Measurements from ENCODE around the gene EPB41L1.
A peak's percentile ranks its signal among the peaks of the same experiment; 100 is the strongest.

EPB41L1 gene

GRCh38 chr20:36259177-36260061 is 104.9 kb downstream of the EPB41L1 start:
- H2AK5ac ChIP-seq (ENCODE audit: low read length), result no peak overlapping the region
- WGBS (ENCODE audit: extremely low coverage, insufficient coverage, low lambda C conversion rate), result no CpG with 5 or more reads among the region's 16 CpGs
- DNase-seq, result peak; percentile 93

GRCh38 chr20:36260316-36260715 is 105.8 kb downstream of the EPB41L1 start:
- H2BK120ac ChIP-seq (ENCODE audit: low read depth, low read length), result no peak overlapping the region
- no peak overlapping the region for H3K9ac ChIP-seq (ENCODE audit: low read length)
- no peak overlapping the region for H4K8ac ChIP-seq (ENCODE audit: low read depth, low read length)
- no peak overlapping the region for H3K56ac ChIP-seq (ENCODE audit: low read length)
- H3K4me1 ChIP-seq (ENCODE audit: control insufficient read depth, low read depth, low read length), result peaks cover 3% of the 10 kb centered on the region
- no peak overlapping the region for H3K4me2 ChIP-seq (ENCODE audit: low read length)
- peaks cover 5% of the 10 kb centered on the region for H3K36me3 ChIP-seq (ENCODE audit: control insufficient read depth, insufficient read depth, low read length)
- no peak overlapping the region for H3K4ac ChIP-seq (ENCODE audit: low read depth, low read length)
- H4K5ac ChIP-seq (ENCODE audit: low read length), result no peak overlapping the region
- H2BK15ac ChIP-seq (replicated peaks; ENCODE audit: low read depth), result no peak overlapping the region
- no peak for DNase-seq
- no peak overlapping the region for H3K18ac ChIP-seq (ENCODE audit: low read length)
- H3K27me3 ChIP-seq (ENCODE audit: insufficient read depth, low read length, poor library complexity), result no peaks in the 10 kb centered on the region
- H2BK5ac ChIP-seq (ENCODE audit: low read length), result no peak overlapping the region
- H3K79me1 ChIP-seq (ENCODE audit: low read length), result no peaks in the 10 kb centered on the region
- H2AK5ac ChIP-seq (ENCODE audit: low read length), result no peak overlapping the region
- no CpG with 5 or more reads among the region's 7 CpGs for WGBS (ENCODE audit: extremely low coverage, insufficient coverage, low lambda C conversion rate)
- H3K27ac ChIP-seq (ENCODE audit: low read depth, low read length), result no peak overlapping the region
- no peak overlapping the region for H3K4me3 ChIP-seq (ENCODE audit: low read length)
- no peaks in the 10 kb centered on the region for H3K79me2 ChIP-seq (ENCODE audit: control insufficient read depth, insufficient read depth, low read length)
- H3K23ac ChIP-seq (ENCODE audit: low read length), result no peak overlapping the region

More at GRCh38 chr20:36259177-36260061, 104.9 kb downstream of the EPB41L1 start:
- no peak overlapping the region for H4K5ac ChIP-seq (ENCODE audit: low read length)
- peak overlapping the region; percentile 33 for H3K27ac ChIP-seq (ENCODE audit: low read depth, low read length)
- no peak overlapping the region for H3K9ac ChIP-seq (ENCODE audit: low read length)
- no peak overlapping the region for H3K4ac ChIP-seq (ENCODE audit: low read depth, low read length)
- H3K4me3 ChIP-seq (ENCODE audit: low read length), result no peak overlapping the region
- peaks cover 5% of the 10 kb centered on the region for H3K36me3 ChIP-seq (ENCODE audit: control insufficient read depth, insufficient read depth, low read length)
- H3K18ac ChIP-seq (ENCODE audit: low read length), result no peak overlapping the region
- H4K8ac ChIP-seq (ENCODE audit: low read depth, low read length), result no peak overlapping the region
- no peak overlapping the region for H2BK5ac ChIP-seq (ENCODE audit: low read length)
- no peaks in the 10 kb centered on the region for H3K27me3 ChIP-seq (ENCODE audit: insufficient read depth, low read length, poor library complexity)
- no peaks in the 10 kb centered on the region for H3K79me1 ChIP-seq (ENCODE audit: low read length)
- no peaks in the 10 kb centered on the region for H3K79me2 ChIP-seq (ENCODE audit: control insufficient read depth, insufficient read depth, low read length)
- peaks cover 3% of the 10 kb centered on the region for H3K4me1 ChIP-seq (ENCODE audit: control insufficient read depth, low read depth, low read length)
- no peak overlapping the region for H3K4me2 ChIP-seq (ENCODE audit: low read length)
- H3K56ac ChIP-seq (ENCODE audit: low read length), result peak overlapping the region; percentile 31
- no peak overlapping the region for H2BK15ac ChIP-seq (replicated peaks; ENCODE audit: low read depth)
- H2BK120ac ChIP-seq (ENCODE audit: low read depth, low read length), result no peak overlapping the region
- no peak overlapping the region for H3K23ac ChIP-seq (ENCODE audit: low read length)

GRCh38 chr20:36261389-36262105 is 107.0 kb downstream of the EPB41L1 start:
- Histone ChIP-seq H3K36me3 (ENCODE audit: control insufficient read depth, insufficient read depth, low read length) (peaks cover under 1% of the 10 kb centered on the region), H3K9ac (ENCODE audit: low read length) (no peak overlapping the region), H3K79me1 (ENCODE audit: low read length) (no peaks in the 10 kb centered on the region), H2BK15ac (replicated peaks; ENCODE audit: low read depth) (no peak overlapping the region), H3K4me1 (ENCODE audit: control insufficient read depth, low read depth, low read length) (peaks cover 3% of the 10 kb centered on the region), H3K18ac (ENCODE audit: low read length) (no peak overlapping the region), H3K4me3 (ENCODE audit: low read length) (no peak overlapping the region), H3K27ac (ENCODE audit: low read depth, low read length) (no peak overlapping the region), H3K4ac (ENCODE audit: low read depth, low read length) (no peak overlapping the region), H3K23ac (ENCODE audit: low read length) (no peak overlapping the region), H2AK5ac (ENCODE audit: low read length) (no peak overlapping the region), H3K56ac (ENCODE audit: low read length) (no peak overlapping the region), H2BK5ac (ENCODE audit: low read length) (no peak overlapping the region), H2BK120ac (ENCODE audit: low read depth, low read length) (no peak overlapping the region), H4K8ac (ENCODE audit: low read depth, low read length) (no peak overlapping the region), H4K5ac (ENCODE audit: low read length) (no peak overlapping the region), H3K27me3 (ENCODE audit: insufficient read depth, low read length, poor library complexity) (no peaks in the 10 kb centered on the region), H3K79me2 (ENCODE audit: control insufficient read depth, insufficient read depth, low read length) (no peaks in the 10 kb centered on the region), H3K4me2 (ENCODE audit: low read length) (no peak overlapping the region)
- no peak for DNase-seq
- WGBS (ENCODE audit: extremely low coverage, insufficient coverage, low lambda C conversion rate), result no CpG with 5 or more reads among the region's 12 CpGs

- H3K79me2 ChIP-seq (ENCODE audit: control insufficient read depth, insufficient read depth, low read length), result no peaks in the 10 kb centered on the region
- no CpG with 5 or more reads among the region's 12 CpGs for WGBS (ENCODE audit: extremely low coverage, insufficient coverage, low lambda C conversion rate)
- H3K4me2 ChIP-seq (ENCODE audit: low read length), result no peak overlapping the region
- no peaks in the 10 kb centered on the region for H3K36me3 ChIP-seq (ENCODE audit: control insufficient read depth, insufficient read depth, low read length)
- no peak overlapping the region for H2BK5ac ChIP-seq (ENCODE audit: low read length)
- H3K4me3 ChIP-seq (ENCODE audit: low read length), result no peak overlapping the region
- no peak overlapping the region for H3K23ac ChIP-seq (ENCODE audit: low read length)
- H4K8ac ChIP-seq (ENCODE audit: low read depth, low read length), result no peak overlapping the region
- H2BK15ac ChIP-seq (replicated peaks; ENCODE audit: low read depth), result no peak overlapping the region
- H4K5ac ChIP-seq (ENCODE audit: low read length), result no peak overlapping the region
- no peaks in the 10 kb centered on the region for H3K79me1 ChIP-seq (ENCODE audit: low read length)
- H3K4ac ChIP-seq (ENCODE audit: low read depth, low read length), result no peak overlapping the region
- DNase-seq, result no peak
- no peak overlapping the region for H3K18ac ChIP-seq (ENCODE audit: low read length)
- H3K4me1 ChIP-seq (ENCODE audit: control insufficient read depth, low read depth, low read length), result peaks cover 3% of the 10 kb centered on the region
- no peak overlapping the region for H3K9ac ChIP-seq (ENCODE audit: low read length)
- no peaks in the 10 kb centered on the region for H3K27me3 ChIP-seq (ENCODE audit: insufficient read depth, low read length, poor library complexity)
- no peak overlapping the region for H3K27ac ChIP-seq (ENCODE audit: low read depth, low read length)
- no peak overlapping the region for H3K56ac ChIP-seq (ENCODE audit: low read length)
- no peak overlapping the region for H2BK120ac ChIP-seq (ENCODE audit: low read depth, low read length)
- no peak overlapping the region for H2AK5ac ChIP-seq (ENCODE audit: low read length)
Measured at GRCh38 chr20:36262440-36262839, 107.9 kb downstream of the EPB41L1 start.

GRCh38 chr20:36264426-36265246 is 110.1 kb downstream of the EPB41L1 start:
- Histone ChIP-seq H3K56ac (ENCODE audit: low read length) (no peak overlapping the region), H3K4me1 (ENCODE audit: control insufficient read depth, low read depth, low read length) (peaks cover 1% of the 10 kb centered on the region), H2BK15ac (replicated peaks; ENCODE audit: low read depth) (no peak overlapping the region), H3K36me3 (ENCODE audit: control insufficient read depth, insufficient read depth, low read length) (no peaks in the 10 kb centered on the region), H3K18ac (ENCODE audit: low read length) (no peak overlapping the region), H3K27me3 (ENCODE audit: insufficient read depth, low read length, poor library complexity) (no peaks in the 10 kb centered on the region), H4K5ac (ENCODE audit: low read length) (no peak overlapping the region), H2BK5ac (ENCODE audit: low read length) (no peak overlapping the region), H4K8ac (ENCODE audit: low read depth, low read length) (no peak overlapping the region), H3K23ac (ENCODE audit: low read length) (no peak overlapping the region), H3K4me2 (ENCODE audit: low read length) (no peak overlapping the region), H3K79me2 (ENCODE audit: control insufficient read depth, insufficient read depth, low read length) (no peaks in the 10 kb centered on the region), H3K79me1 (ENCODE audit: low read length) (no peaks in the 10 kb centered on the region), H3K27ac (ENCODE audit: low read depth, low read length) (no peak overlapping the region), H3K4me3 (ENCODE audit: low read length) (no peak overlapping the region), H2BK120ac (ENCODE audit: low read depth, low read length) (no peak overlapping the region), H2AK5ac (ENCODE audit: low read length) (no peak overlapping the region), H3K9ac (ENCODE audit: low read length) (no peak overlapping the region), H3K4ac (ENCODE audit: low read depth, low read length) (no peak overlapping the region)
- no CpG with 5 or more reads among the region's 20 CpGs for WGBS (ENCODE audit: extremely low coverage, insufficient coverage, low lambda C conversion rate)
- DNase-seq, result no peak

Data from mesendoderm (in vitro differentiated cells).